LoVo (cell line): ENCODE measurements around the gene TSPAN15.

ENCODE experiments used
- DNase-seq: peaks from one replicate; pipeline ENCODE4 v3.0.0-alpha.2; 2016; ENCODE audit warnings: low spot score

TSPAN15 gene

GRCh38 chr10:69466158-69466490 lies 14.9 kb downstream of the TSPAN15 start:
- DNase-seq, result no peak

GRCh38 chr10:69466689-69467088 lies 15.4 kb downstream of the TSPAN15 start:
- no peak for DNase-seq

DNA sequence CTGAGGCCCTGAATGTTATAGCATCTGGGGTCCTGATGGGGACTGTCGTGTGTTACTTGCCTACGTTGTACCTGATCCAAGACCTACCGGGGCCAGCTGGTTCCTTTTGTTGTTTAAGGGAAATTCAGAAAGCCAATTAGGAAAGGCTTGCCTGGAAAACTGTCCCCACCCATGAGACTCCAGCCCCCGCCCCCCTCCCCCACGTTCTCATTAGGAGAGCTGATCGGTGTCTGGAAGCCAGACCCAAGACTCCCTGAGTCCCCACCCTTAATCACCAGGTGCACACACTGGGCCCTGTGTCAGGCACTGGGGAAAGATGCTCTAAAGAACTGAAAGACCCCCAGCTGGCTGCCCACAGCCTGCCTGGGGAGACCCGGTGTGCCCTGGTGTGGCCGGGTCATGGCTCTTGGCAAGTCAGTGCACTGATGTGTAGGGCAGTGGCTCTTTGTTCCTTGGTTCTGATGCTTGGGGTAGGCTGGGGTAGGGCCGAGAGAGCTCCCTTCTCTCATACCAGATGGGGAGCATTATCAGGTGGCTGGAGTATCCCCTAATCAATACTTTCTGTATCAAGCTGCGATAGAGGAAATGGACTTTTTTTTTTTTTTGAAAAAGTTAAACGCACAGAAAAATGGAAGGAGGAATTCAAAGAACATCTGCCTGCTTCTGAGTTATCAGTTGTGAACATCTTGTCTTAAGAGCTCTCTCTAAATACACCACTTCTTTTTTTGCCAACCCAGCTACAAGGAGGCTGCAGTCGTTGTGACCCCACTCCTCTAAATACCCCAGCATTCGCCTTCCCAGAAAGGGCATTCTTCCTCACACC lies 16.9 kb downstream of the TSPAN15 start:
- no peak for DNase-seq

GRCh38 chr10:69468751-69469089 lies 17.5 kb downstream of the TSPAN15 start:
- no peak for DNase-seq

GRCh38 chr10:69469976-69470375 lies 18.7 kb downstream of the TSPAN15 start:
- no peak for DNase-seq

GRCh38 chr10:69470463-69471384 lies 19.5 kb downstream of the TSPAN15 start:
- DNase-seq, result no peak

DNA sequence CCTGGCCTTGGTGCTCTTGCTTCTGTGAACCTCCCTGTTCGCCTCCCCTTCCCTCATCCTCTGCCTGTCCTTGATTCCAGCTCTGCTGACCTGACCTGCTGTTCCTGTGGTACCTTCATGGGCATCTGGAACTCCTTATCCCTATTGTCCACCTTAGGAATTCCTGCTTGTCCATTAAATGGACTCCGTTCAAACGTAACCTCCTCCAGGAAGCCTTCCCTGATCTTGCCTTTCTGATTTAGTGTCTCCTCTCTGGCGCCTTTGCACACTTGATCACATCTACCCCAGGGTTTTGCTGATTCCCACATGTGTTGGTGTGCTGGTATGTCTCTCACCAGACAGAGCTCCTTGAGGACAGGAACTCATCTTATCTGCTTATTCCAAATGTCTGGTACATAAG lies 20.9 kb downstream of the TSPAN15 start:
- DNase-seq, result no peak

DNA sequence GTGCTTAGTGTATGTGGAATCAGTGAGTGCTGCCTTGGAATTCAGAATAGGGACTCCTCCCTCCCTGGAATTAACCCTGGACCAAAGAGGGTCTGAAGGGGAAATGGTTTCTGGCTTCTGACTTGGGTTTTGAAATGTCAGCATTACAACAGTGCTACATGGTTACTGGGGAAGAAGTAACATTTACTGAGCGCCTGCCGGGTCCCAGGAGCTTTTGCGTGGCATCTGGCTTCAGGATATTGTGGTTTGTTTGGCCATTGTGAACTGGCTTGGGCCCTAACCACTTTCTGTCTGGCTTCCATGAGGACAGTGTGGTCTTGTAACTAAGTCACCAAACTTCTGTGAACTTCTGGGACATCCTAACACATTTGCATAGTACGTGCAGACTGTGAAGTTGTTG lies 21.3 kb downstream of the TSPAN15 start:
- DNase-seq, result no peak

- DNase-seq, result no peak
Measured at GRCh38 chr10:69473304-69473990, 22.2 kb downstream of the TSPAN15 start.

GRCh38 chr10:69474742-69475432 lies 23.6 kb downstream of the TSPAN15 start:
- no peak for DNase-seq

- DNase-seq, result no peak
Measured at GRCh38 chr10:69475433-69475830, 24.2 kb downstream of the TSPAN15 start.

- DNase-seq, result no peak
Measured at GRCh38 chr10:69477968-69478597, 26.8 kb downstream of the TSPAN15 start.

GRCh38 chr10:69479240-69480067 lies 28.2 kb downstream of the TSPAN15 start:
- DNase-seq, result no peak

DNA sequence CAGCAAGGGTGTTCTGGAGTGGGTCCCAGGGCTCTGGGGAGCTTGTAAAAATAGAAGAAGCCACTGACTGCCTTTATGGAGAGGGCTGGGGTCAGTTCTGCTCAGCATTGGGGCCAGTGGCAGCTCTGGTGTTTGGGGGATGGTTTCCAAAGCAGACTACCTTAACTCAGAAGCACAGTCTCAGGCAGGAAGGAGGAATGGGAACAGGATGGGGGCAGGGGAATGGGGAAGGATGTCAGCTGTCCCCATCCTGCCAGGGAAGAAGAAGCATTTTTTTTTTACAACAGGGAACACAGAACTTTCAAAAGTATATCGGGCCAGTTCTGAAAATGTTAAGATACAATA lies 28.8 kb downstream of the TSPAN15 start:
- no peak for DNase-seq

DNA sequence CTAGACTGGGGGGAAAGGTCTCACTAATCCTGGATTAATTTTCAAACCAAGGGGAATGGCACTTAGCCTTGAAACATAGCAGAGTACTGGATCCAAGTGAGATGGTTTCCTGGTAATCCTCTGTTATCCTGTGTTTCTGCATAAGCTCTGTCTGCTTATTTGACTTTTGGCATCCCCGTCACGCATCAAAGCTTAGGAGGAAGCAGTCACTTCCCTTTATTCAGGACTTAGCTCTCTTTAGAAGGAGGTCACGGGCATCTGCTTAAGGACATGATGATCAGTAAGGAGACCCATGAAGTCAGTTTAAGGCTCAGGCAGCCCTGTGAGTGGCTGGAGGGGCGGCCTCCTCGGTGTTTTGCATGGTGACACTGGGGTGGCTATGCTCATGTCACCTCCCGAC lies 30.0 kb downstream of the TSPAN15 start:
- no peak for DNase-seq

DNA sequence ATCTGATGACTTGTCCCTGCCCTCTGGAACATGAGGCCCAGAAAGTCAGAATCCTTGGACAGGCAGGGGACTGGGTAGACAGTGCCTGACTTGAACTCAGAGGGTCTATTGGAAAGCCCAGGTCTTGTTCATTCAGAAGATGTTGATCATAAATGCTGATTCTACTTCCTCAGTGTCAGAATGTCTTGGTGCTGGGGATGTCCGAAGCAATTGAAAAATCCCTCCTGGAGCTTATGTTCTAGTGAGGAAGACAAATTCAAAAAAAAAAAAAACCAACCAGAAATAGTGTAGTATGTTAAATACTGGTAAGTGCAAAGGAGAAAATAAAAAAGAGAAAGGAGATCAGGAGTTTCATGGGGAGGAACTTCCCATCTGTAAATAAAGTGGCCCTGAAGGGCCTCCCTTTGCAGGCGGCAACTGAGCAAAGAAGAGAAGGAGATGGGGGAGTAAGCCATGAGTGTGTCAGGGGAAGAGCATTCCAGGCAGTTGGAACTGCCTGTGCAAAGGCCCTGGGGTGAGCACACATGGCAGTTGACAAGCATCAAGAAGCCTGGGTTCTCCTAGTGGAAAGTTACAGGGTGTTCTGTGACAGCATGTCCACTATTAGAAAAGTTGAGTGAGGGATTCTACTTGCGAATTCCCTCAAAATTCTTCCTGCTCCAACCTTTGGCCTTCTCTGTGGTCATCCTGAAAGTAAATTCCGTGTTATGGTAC lies 30.7 kb downstream of the TSPAN15 start:
- DNase-seq, result no peak

DNA sequence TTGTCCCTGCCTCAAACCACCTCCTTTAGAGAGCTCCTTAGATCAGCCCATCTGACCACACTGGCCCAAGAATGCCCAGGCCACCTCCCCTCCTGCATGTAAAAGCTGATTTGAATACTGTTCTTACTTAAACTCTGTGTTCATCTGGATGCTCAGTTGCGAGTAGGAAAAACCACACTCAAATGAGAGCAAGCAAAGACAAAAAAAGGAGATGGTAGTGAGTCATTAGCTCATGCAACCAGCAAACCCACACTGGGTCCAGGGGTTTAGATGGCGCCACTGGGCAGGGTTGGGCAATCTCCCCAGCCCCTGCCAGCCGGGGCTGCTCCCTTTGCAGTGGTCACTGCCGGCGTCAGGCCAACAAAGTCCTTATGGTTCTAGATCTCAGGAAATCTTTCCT lies 32.7 kb downstream of the TSPAN15 start:
- no peak for DNase-seq

DNA sequence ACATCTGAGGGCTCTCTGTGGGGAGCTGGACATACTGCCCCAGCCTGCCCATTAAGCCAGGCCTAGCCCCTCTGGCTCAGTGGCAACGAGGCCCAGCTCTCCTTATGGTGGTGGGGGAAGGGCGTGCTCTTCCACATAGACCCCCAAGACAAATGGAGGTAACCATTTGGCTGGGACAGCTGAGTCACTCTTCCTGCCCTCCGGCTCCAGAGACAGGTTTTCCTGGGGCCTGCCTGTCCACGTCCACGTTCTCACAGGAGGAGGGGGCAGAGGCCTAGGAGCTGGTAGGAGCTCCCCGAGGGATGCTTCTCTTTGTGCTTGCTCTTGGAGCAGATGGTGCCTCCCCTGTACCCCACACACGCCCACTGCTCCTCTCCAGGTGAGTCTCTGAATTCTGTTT lies 33.5 kb downstream of the TSPAN15 start:
- DNase-seq, result no peak

- DNase-seq, result no peak
Measured at GRCh38 chr10:69486922-69487730, 35.9 kb downstream of the TSPAN15 start.
